Activated CD8-positive, alpha-beta T cell treated with anti-CD3 and anti-CD28 coated beads, Interleukin-2, amount 10 ng/mL, durations not matched to agents 7 days and 5 days (primary cell): ENCODE data around the gene SLC39A3. TPM values are rescaled to one million over a fixed set of nuclear protein-coding genes. Genes with fewer than 3 reads are reported as not detected.

Source experiments
- ATAC-seq: fragments of 150-1000 bp; cut with Tn5 transposase; one replicate; pipeline ENCODE4 v1.10.0; 2021; ENCODE audit warnings: moderate library complexity
- CTCF ChIA-PET: fragments of 350-600 bp; sonication (Branson Sonifier 250); formaldehyde crosslinking; loops from one replicate; lab custom pipeline; 2021; ENCODE audit warnings: antibody characterized with exemption; lab: Charles Lee
- POLR2A ChIA-PET: fragments of 350-600 bp; sonication (Branson Sonifier 250); formaldehyde crosslinking; loops from one replicate; lab custom pipeline; 2021; ENCODE audit warnings: antibody characterized with exemption; lab: Charles Lee
- DNase-seq: peaks from one replicate; pipeline ENCODE4 v3.0.0-alpha.2; 2020
- H3K27ac Mint-ChIP-seq: one replicate; pipeline ENCODE4 v1.8.0; 2021; ENCODE audit warnings: mild to moderate bottlenecking, mixed read lengths
- H3K27me3 Mint-ChIP-seq: one replicate; pipeline ENCODE4 v1.8.0; 2021; ENCODE audit warnings: low read depth, mixed read lengths
- H3K36me3 Mint-ChIP-seq: one replicate; pipeline ENCODE4 v1.8.0; 2021; ENCODE audit warnings: low read depth, mixed read lengths
- H3K4me1 Mint-ChIP-seq: one replicate; pipeline ENCODE4 v1.8.0; 2021; ENCODE audit warnings: low read depth, mixed read lengths
- H3K4me3 Mint-ChIP-seq: one replicate; pipeline ENCODE4 v1.8.0; 2021; ENCODE audit warnings: mild to moderate bottlenecking, mixed read lengths
- H3K9me3 Mint-ChIP-seq: one replicate; pipeline ENCODE4 v1.8.0; 2022; ENCODE audit warnings: mixed read lengths; ENCODE audit not compliant: insufficient read depth
- total RNA-seq, 2 experiments: library from RNA; stranded (reverse); gene quantifications; one replicate each; pipeline ENCODE4 v1.2.3, GENCODE V29; 2021

Gene SLC39A3
- total RNA-seq, 2 experiments from 2014 or later, result 28.1 to 38.2 TPM

GRCh38 chr19:2756921-2757881, 17.4 kb upstream of the SLC39A3 start:
- Mint-ChIP-seq H3K27ac (no peak overlapping the region), H3K36me3 (peaks cover 35% of the 10 kb centered on the region), H3K27me3 (no peaks in the 10 kb centered on the region), H3K4me1 (peaks cover 7% of the 10 kb centered on the region), H3K9me3 (no peaks in the 10 kb centered on the region), H3K4me3 (no peak overlapping the region)
- POLR2A ChIA-PET, result no interaction called here
- ATAC-seq (no peak), DNase-seq (no peak)
- CTCF ChIA-PET, result no interaction called here

GRCh38 chr19:2756477-2756876, 16.7 kb upstream of the SLC39A3 start:
- ChIA-PET POLR2A (no interaction called here), CTCF (interaction anchor here (1.2 kb wide), 1 partner anchor 108 kb away, joined by 4 read pairs; no protein-coding TSS in a partner anchor)
- DNase-seq (no peak), ATAC-seq (no peak)
- H3K4me1 Mint-ChIP-seq, result peaks cover 7% of the 10 kb centered on the region
- no peak overlapping the region for H3K27ac Mint-ChIP-seq
- H3K4me3 Mint-ChIP-seq, result no peak overlapping the region
- H3K9me3 Mint-ChIP-seq, result no peaks in the 10 kb centered on the region
- peaks cover 30% of the 10 kb centered on the region for H3K36me3 Mint-ChIP-seq
- H3K27me3 Mint-ChIP-seq, result no peaks in the 10 kb centered on the region

GRCh38 chr19:2755811-2756210, 16.0 kb upstream of the SLC39A3 start:
- Mint-ChIP-seq H3K4me1 (peaks cover 7% of the 10 kb centered on the region), H3K36me3 (peaks cover 27% of the 10 kb centered on the region), H3K9me3 (no peaks in the 10 kb centered on the region), H3K27ac (peak overlapping the region; percentile 15), H3K4me3 (no peak overlapping the region), H3K27me3 (no peaks in the 10 kb centered on the region)
- no peak for DNase-seq
- ChIA-PET POLR2A (no interaction called here), CTCF (interaction anchor here (1.2 kb wide), 1 partner anchor 108 kb away, joined by 4 read pairs; no protein-coding TSS in a partner anchor)
- no peak for ATAC-seq

GRCh38 chr19:2755448-2755705, 15.6 kb upstream of the SLC39A3 start:
- DNase-seq (no peak), ATAC-seq (no peak)
- no peak overlapping the region for H3K4me3 Mint-ChIP-seq
- no peaks in the 10 kb centered on the region for H3K9me3 Mint-ChIP-seq
- no peaks in the 10 kb centered on the region for H3K27me3 Mint-ChIP-seq
- peak overlapping the region; percentile 15 for H3K27ac Mint-ChIP-seq
- ChIA-PET CTCF (interaction anchor here (1.2 kb wide), 1 partner anchor 107 kb away, joined by 4 read pairs; no protein-coding TSS in a partner anchor), POLR2A (no interaction called here)
- peaks cover 25% of the 10 kb centered on the region for H3K36me3 Mint-ChIP-seq
- H3K4me1 Mint-ChIP-seq, result peaks cover 7% of the 10 kb centered on the region

GRCh38 chr19:2754659-2755447, 15.0 kb upstream of the SLC39A3 start:
- no peak overlapping the region for H3K27ac Mint-ChIP-seq
- no peaks in the 10 kb centered on the region for H3K27me3 Mint-ChIP-seq
- H3K9me3 Mint-ChIP-seq, result no peaks in the 10 kb centered on the region
- peaks cover 25% of the 10 kb centered on the region for H3K36me3 Mint-ChIP-seq
- POLR2A ChIA-PET, result no interaction called here
- no peak for DNase-seq
- no peak overlapping the region for H3K4me3 Mint-ChIP-seq
- CTCF ChIA-PET, result interaction anchor here (4.0 kb wide), 1 partner anchor 106 kb away, joined by 13 read pairs; no protein-coding TSS in a partner anchor
- H3K4me1 Mint-ChIP-seq, result peaks cover 7% of the 10 kb centered on the region
- no peak for ATAC-seq

- CTCF ChIA-PET, result interaction anchor here (0.9 to 4.0 kb wide), 2 partner anchors 103 to 199 kb away, joined by 3 to 13 read pairs; no protein-coding TSS in a partner anchor
- H3K9me3 Mint-ChIP-seq, result no peaks in the 10 kb centered on the region
- no peak for DNase-seq
- H3K27ac Mint-ChIP-seq, result no peak overlapping the region
- POLR2A ChIA-PET, result no interaction called here
- H3K36me3 Mint-ChIP-seq, result peaks cover 12% of the 10 kb centered on the region
- H3K4me3 Mint-ChIP-seq, result no peak overlapping the region
- no peaks in the 10 kb centered on the region for H3K4me1 Mint-ChIP-seq
- no peak for ATAC-seq
- H3K27me3 Mint-ChIP-seq, result no peaks in the 10 kb centered on the region
Observed at GRCh38 chr19:2751438-2751830, 11.6 kb upstream of the SLC39A3 start.

GRCh38 chr19:2750808-2751437, 11.1 kb upstream of the SLC39A3 start:
- Mint-ChIP-seq H3K27ac (no peak overlapping the region), H3K27me3 (no peaks in the 10 kb centered on the region), H3K4me3 (no peak overlapping the region), H3K36me3 (peaks cover 12% of the 10 kb centered on the region), H3K4me1 (no peaks in the 10 kb centered on the region), H3K9me3 (no peaks in the 10 kb centered on the region)
- POLR2A ChIA-PET, result interaction anchor here (0.6 kb wide), 1 partner anchor 102 kb away, joined by 3 read pairs; no protein-coding TSS in a partner anchor
- CTCF ChIA-PET, result interaction anchor here (0.9 to 4.0 kb wide), 4 partner anchors 11 to 103 kb away, joined by 3 to 43 read pairs (median 12); partner anchors contain the start of gene SLC39A3
- ATAC-seq (no peak), DNase-seq (no peak)

- Mint-ChIP-seq H3K4me3 (no peak overlapping the region), H3K36me3 (no peaks in the 10 kb centered on the region), H3K27ac (no peak overlapping the region), H3K4me1 (no peaks in the 10 kb centered on the region), H3K9me3 (no peaks in the 10 kb centered on the region), H3K27me3 (peaks cover 9% of the 10 kb centered on the region)
- ATAC-seq (no peak), DNase-seq (no peak)
- ChIA-PET CTCF (interaction anchor here (3.1 to 3.5 kb wide), 2 partner anchors 99 kb away, joined by 12 to 43 read pairs; no protein-coding TSS in a partner anchor), POLR2A (no interaction called here)
Observed at GRCh38 chr19:2747349-2747748, 7.5 kb upstream of the SLC39A3 start.

GRCh38 chr19:2744113-2744512, 4.3 kb upstream of the SLC39A3 start:
- ChIA-PET POLR2A (interaction anchor here (0.7 kb wide), 1 partner anchor 107 kb away, joined by 4 read pairs; no protein-coding TSS in a partner anchor), CTCF (interaction anchor here (3.1 kb wide), 1 partner anchor 96 kb away, joined by 12 read pairs; no protein-coding TSS in a partner anchor)
- ATAC-seq, result no peak
- no peak for DNase-seq
- Mint-ChIP-seq H3K9me3 (no peaks in the 10 kb centered on the region), H3K27me3 (peaks cover 10% of the 10 kb centered on the region), H3K27ac (no peak overlapping the region), H3K4me3 (no peak overlapping the region), H3K4me1 (peaks cover 7% of the 10 kb centered on the region), H3K36me3 (peaks cover 3% of the 10 kb centered on the region)

GRCh38 chr19:2743099-2743498, 3.3 kb upstream of the SLC39A3 start:
- CTCF ChIA-PET, result no interaction called here
- Mint-ChIP-seq H3K27ac (no peak overlapping the region), H3K9me3 (no peaks in the 10 kb centered on the region), H3K4me1 (peaks cover 16% of the 10 kb centered on the region), H3K4me3 (no peak overlapping the region), H3K36me3 (peaks cover 7% of the 10 kb centered on the region), H3K27me3 (peaks cover 10% of the 10 kb centered on the region)
- POLR2A ChIA-PET, result no interaction called here
- DNase-seq (no peak), ATAC-seq (no peak)

GRCh38 chr19:2740314-2740656, 468 bp upstream of the SLC39A3 start:
- H3K9me3 Mint-ChIP-seq, result no peaks in the 10 kb centered on the region
- no peak overlapping the region for H3K27ac Mint-ChIP-seq
- ChIA-PET CTCF (interaction anchor here (1.9 to 2.6 kb wide), 2 partner anchors 9 to 211 kb away, joined by 5 to 10 read pairs; no protein-coding TSS in a partner anchor), POLR2A (interaction anchor here (1.5 kb wide), 1 partner anchor 10 kb away, joined by 3 read pairs; no protein-coding TSS in a partner anchor)
- peaks cover 17% of the 10 kb centered on the region for H3K4me1 Mint-ChIP-seq
- peaks cover 6% of the 10 kb centered on the region for H3K27me3 Mint-ChIP-seq
- H3K36me3 Mint-ChIP-seq, result peaks cover 26% of the 10 kb centered on the region
- ATAC-seq, result no peak
- H3K4me3 Mint-ChIP-seq, result peak overlapping the region; percentile 90
- no peak for DNase-seq
